Measurements from ENCODE around the gene ESRRG. TPM values are rescaled to one million over a fixed set of nuclear protein-coding genes. Genes with fewer than 3 reads are reported as not detected.
A peak's percentile ranks its signal among the peaks of the same experiment; 100 is the strongest.

The ESRRG gene
- total RNA-seq, 6 experiments from 2014 or later, result 0.11 to 1.9 (median 0.18) TPM

GRCh38 chr1:216726435-216726834 lies 3.2 kb upstream of the ESRRG start:
- Histone ChIP-seq H3K4me3 (no peak overlapping the region), H3K27ac (no peak overlapping the region), H3K27me3 (no peaks in the 10 kb centered on the region), H3K36me3 (no peaks in the 10 kb centered on the region), H3K4me1 (peaks cover 0 to 10% (median 0%) of the 10 kb centered on the region in 4 donors), H3K9me3 (no peaks in the 10 kb centered on the region)
- no peak for TF ChIP-seq POLR2A (IDR thresholded peaks at IDR 0.05)
- TF ChIP-seq CTCF (IDR thresholded peaks at IDR 0.05), result no peak
- intact Hi-C loops (cut with DNase I), result no loop called here
- no peak for ATAC-seq
- no peak for DNase-seq

- TF ChIP-seq POLR2A (IDR thresholded peaks at IDR 0.05) (no peak), CTCF (IDR thresholded peaks at IDR 0.05) (no peak)
- DNase-seq (no peak), ATAC-seq (peak in 2 of 4 donors; percentile 23 to 33)
- 2% methylated on average over 6 of the region's 6 CpGs for WGBS (ENCODE audit: insufficient coverage, low coverage, low lambda C conversion rate, missing lambda C conversion rate)
- Histone ChIP-seq H3K4me1 (peaks cover 0 to 10% (median 0%) of the 10 kb centered on the region in 4 donors), H3K36me3 (no peaks in the 10 kb centered on the region), H3K27ac (no peak overlapping the region), H3K27me3 (no peaks in the 10 kb centered on the region), H3K9me3 (no peaks in the 10 kb centered on the region), H3K4me3 (no peak overlapping the region)
- intact Hi-C loops (cut with DNase I), result no loop called here
Observed at GRCh38 chr1:216722821-216723220, 408 bp downstream of the ESRRG start.

GRCh38 chr1:216721863-216722262 lies 1.4 kb downstream of the ESRRG start:
- 52% methylated on average over 2 of the region's 2 CpGs for WGBS (ENCODE audit: insufficient coverage, low coverage, low lambda C conversion rate, missing lambda C conversion rate)
- H3K4me3 ChIP-seq, result no peak overlapping the region
- TF ChIP-seq POLR2A (IDR thresholded peaks at IDR 0.05), result no peak
- no peak for TF ChIP-seq CTCF (IDR thresholded peaks at IDR 0.05)
- no peaks in the 10 kb centered on the region for H3K36me3 ChIP-seq
- H3K27ac ChIP-seq, result no peak overlapping the region
- H3K9me3 ChIP-seq, result no peaks in the 10 kb centered on the region
- H3K4me1 ChIP-seq, result peaks cover 0 to 10% (median 0%) of the 10 kb centered on the region in 4 donors
- DNase-seq (no peak), ATAC-seq (no peak)
- H3K27me3 ChIP-seq, result no peaks in the 10 kb centered on the region
- intact Hi-C loops (cut with DNase I), result no loop called here

GRCh38 chr1:216721062-216721461 lies 2.2 kb downstream of the ESRRG start:
- no peak overlapping the region for H3K27ac ChIP-seq
- intact Hi-C loops (cut with DNase I), result no loop called here
- no peaks in the 10 kb centered on the region for H3K27me3 ChIP-seq
- no peak for ATAC-seq
- H3K4me1 ChIP-seq, result peaks cover 0 to 10% (median 0%) of the 10 kb centered on the region in 4 donors
- H3K9me3 ChIP-seq, result no peaks in the 10 kb centered on the region
- H3K36me3 ChIP-seq, result no peaks in the 10 kb centered on the region
- WGBS (ENCODE audit: insufficient coverage, low coverage, low lambda C conversion rate, missing lambda C conversion rate), result 52% methylated on average over 5 of the region's 5 CpGs
- no peak for DNase-seq
- TF ChIP-seq POLR2A (IDR thresholded peaks at IDR 0.05), result no peak
- no peak for TF ChIP-seq CTCF (IDR thresholded peaks at IDR 0.05)
- no peak overlapping the region for H3K4me3 ChIP-seq

GRCh38 chr1:216711712-216712111 lies 11.5 kb downstream of the ESRRG start:
- no peaks in the 10 kb centered on the region for H3K36me3 ChIP-seq
- intact Hi-C loops (cut with DNase I), result no loop called here
- no peaks in the 10 kb centered on the region for H3K9me3 ChIP-seq
- no peaks in the 10 kb centered on the region for H3K4me1 ChIP-seq
- DNase-seq (no peak), ATAC-seq (no peak)
- no peak overlapping the region for H3K27ac ChIP-seq
- no peaks in the 10 kb centered on the region for H3K27me3 ChIP-seq
- TF ChIP-seq POLR2A (IDR thresholded peaks at IDR 0.05), result no peak
- no peak for TF ChIP-seq CTCF (IDR thresholded peaks at IDR 0.05)
- no peak overlapping the region for H3K4me3 ChIP-seq
